Fibroblast of lung (primary cell): Measurements from ENCODE around the gene CFAP61. TPM values are rescaled to one million over a fixed set of nuclear protein-coding genes. Genes with fewer than 3 reads are reported as not detected.

Source experiments
- DNase-seq, 2 donors: peaks; one replicate each; pipeline versions ENCODE4 v3.0.0 to v3.0.0-alpha.2; 2010; ENCODE audit warnings: low read depth in 2 of 2
- H2AFZ ChIP-seq: 2 replicates; pipeline ENCODE4 v1.5.1; 2012; ENCODE audit warnings: low read length, control low read depth, inconsistent platforms
- H3K27ac ChIP-seq: 2 replicates; pipeline ENCODE4 v1.5.1; 2011; ENCODE audit warnings: low read length, control low read depth; ENCODE audit not compliant: insufficient read depth
- H3K27me3 ChIP-seq: 2 replicates; pipeline ENCODE4 v1.5.1; 2011; ENCODE audit warnings: mild to moderate bottlenecking, low read length; ENCODE audit not compliant: control insufficient read depth, insufficient read depth
- H3K36me3 ChIP-seq: 2 replicates; pipeline ENCODE4 v1.5.1; 2011; ENCODE audit warnings: low read length; ENCODE audit not compliant: control insufficient read depth, insufficient read depth
- H3K4me1 ChIP-seq: 2 replicates; pipeline ENCODE4 v1.5.1; 2011; ENCODE audit warnings: low read length; ENCODE audit not compliant: control insufficient read depth, insufficient read depth; ENCODE audit errors: extremely low read depth
- H3K4me2 ChIP-seq: 2 replicates; pipeline ENCODE4 v1.5.1; 2011; ENCODE audit warnings: low read length, control low read depth; ENCODE audit not compliant: insufficient read depth; ENCODE audit errors: extremely low read depth
- H3K4me3 ChIP-seq, 4 experiments: fragments of 200-600 bp in 1 of 4; sonication (generic) in 1 of 4; replicated peaks in 1 of 4; 2 replicates each; pipeline ENCODE4 v1.5.1; 2011 to 2016; ENCODE audit warnings: low read length in 4 of 4, low read depth in 3 of 4, mild to moderate bottlenecking in 3 of 4, control low read depth in 2 of 4, inconsistent platforms in 1 of 4, mixed read lengths in 1 of 4; ENCODE audit not compliant: insufficient read depth in 1 of 4; ENCODE audit errors: control extremely low read depth in 1 of 4
- H3K79me2 ChIP-seq: 2 replicates; pipeline ENCODE4 v1.5.1; 2012; ENCODE audit warnings: mild to moderate bottlenecking, low read length, inconsistent platforms; ENCODE audit not compliant: control insufficient read depth, insufficient read depth
- H3K9ac ChIP-seq: 2 replicates; pipeline ENCODE4 v1.5.1; 2011; ENCODE audit warnings: mild to moderate bottlenecking, low read length, control low read depth; ENCODE audit not compliant: insufficient read depth
- H3K9me3 ChIP-seq: 2 replicates; pipeline ENCODE4 v1.5.1; 2012; ENCODE audit warnings: low read depth, low read length; ENCODE audit not compliant: control insufficient read depth, insufficient read depth
- H4K20me1 ChIP-seq: 2 replicates; pipeline ENCODE4 v1.5.1; 2011; ENCODE audit warnings: low read length; ENCODE audit not compliant: control insufficient read depth, insufficient read depth; ENCODE audit errors: extremely low read depth
- CTCF ChIP-seq, 2 donors: IDR thresholded peaks in 1 of 2; conservative IDR thresholded peaks in 1 of 2; 1 replicate in 1 of 2; 2 replicates in 1 of 2; pipeline ENCODE4 v1.5.1; 2011 to 2012; ENCODE audit warnings: low read length in 2 of 2, control low read depth in 1 of 2, inconsistent platforms in 1 of 2, low read depth in 1 of 2, mild to moderate bottlenecking in 1 of 2
- EZH2 ChIP-seq: IDR thresholded peaks from 2 replicates; pipeline ENCODE4 v1.5.1; 2012; ENCODE audit warnings: low read length, control low read depth, mild to moderate bottlenecking; ENCODE audit errors: missing control alignments
- polyA plus RNA-seq, 2 donors: library from polyadenylated mRNA; depleted of rRNA in 1 of 2; stranded (reverse) in 1 of 2; unstranded in 1 of 2; fragments of >200 nt; gene quantifications; 2 replicates each; pipeline ENCODE4 v1.2.1, GENCODE V29; 2011 to 2012; ENCODE audit warnings: missing spikeins in 1 of 2
- total RNA-seq: library from RNA; depleted of rRNA; stranded (reverse); fragments of >200 nt; gene quantifications from 2 replicates; pipeline ENCODE4 v1.2.1, GENCODE V29; 2014

Gene CFAP61
- total and polyA plus RNA-seq, 2 donors (not counting 1 experiment from before 2014, with no cell fraction given) = not detected

GRCh38 chr20:20192366-20192765 lies 140.0 kb downstream of the CFAP61 start:
- H3K4me1 ChIP-seq = no peaks in the 10 kb centered on the region
- H3K36me3 ChIP-seq = no peaks in the 10 kb centered on the region
- TF ChIP-seq EZH2 (no peak), CTCF (conservative IDR thresholded peaks at IDR 0.05 in 1 of 2, IDR thresholded peaks at IDR 0.05 in 1 of 2; ENCODE audit: low read depth in 1 of 2, low read length in 2 of 2) (no peak)
- no peak overlapping the region for H3K27ac ChIP-seq
- no peak overlapping the region for H3K4me2 ChIP-seq
- H2AFZ ChIP-seq = no peak overlapping the region
- H3K9me3 ChIP-seq = no peaks in the 10 kb centered on the region
- DNase-seq = no peak
- H3K4me3 ChIP-seq = no peak overlapping the region
- H3K79me2 ChIP-seq = no peaks in the 10 kb centered on the region
- no peak overlapping the region for H3K9ac ChIP-seq
- H3K27me3 ChIP-seq = no peaks in the 10 kb centered on the region
- H4K20me1 ChIP-seq = no peaks in the 10 kb centered on the region

- Histone ChIP-seq H3K27me3 (no peaks in the 10 kb centered on the region), H3K9me3 (no peaks in the 10 kb centered on the region), H3K79me2 (no peaks in the 10 kb centered on the region), H3K4me3 (no peak overlapping the region), H3K4me1 (no peaks in the 10 kb centered on the region), H3K9ac (no peak overlapping the region), H3K27ac (no peak overlapping the region), H4K20me1 (no peaks in the 10 kb centered on the region), H3K4me2 (no peak overlapping the region), H3K36me3 (no peaks in the 10 kb centered on the region), H2AFZ (no peak overlapping the region)
- DNase-seq = no peak
- TF ChIP-seq EZH2 = no peak
Observed at GRCh38 chr20:20195021-20195705, 142.8 kb downstream of the CFAP61 start.

GRCh38 chr20:20196610-20197009 lies 144.3 kb downstream of the CFAP61 start:
- Histone ChIP-seq H3K9me3 (no peaks in the 10 kb centered on the region), H2AFZ (no peak overlapping the region), H4K20me1 (no peaks in the 10 kb centered on the region), H3K27me3 (no peaks in the 10 kb centered on the region), H3K4me2 (no peak overlapping the region), H3K79me2 (no peaks in the 10 kb centered on the region), H3K36me3 (no peaks in the 10 kb centered on the region), H3K4me3 (no peak overlapping the region), H3K4me1 (no peaks in the 10 kb centered on the region), H3K27ac (no peak overlapping the region), H3K9ac (no peak overlapping the region)
- no peak for DNase-seq
- no peak for TF ChIP-seq CTCF (conservative IDR thresholded peaks at IDR 0.05 in 1 of 2, IDR thresholded peaks at IDR 0.05 in 1 of 2; ENCODE audit: low read depth in 1 of 2, low read length in 2 of 2)
- TF ChIP-seq EZH2 = no peak
